GM18858 (cell line): ENCODE data around the gene SLAIN2.
A peak's percentile ranks its signal among the peaks of the same experiment; 100 is the strongest.
"Not testable (repeated sequence)": the region's sequence is repeated elsewhere in the genome, so short reads cannot be mapped to it uniquely, and the experiment has no call there.

Source experiments
- ATAC-seq: cut with Tn5 transposase; IDR thresholded peaks from one replicate; pipeline ENCODE4 v1.9.1; 2021; ENCODE audit not compliant: unreplicated experiment

The SLAIN2 gene

GRCh38 chr4:48340965-48341775, at the start of gene SLAIN2:
TSS of gene SLAIN2 (plus strand) at chr4:48341529. CDS start at chr4:48341740, 211 bp downstream.
- ATAC-seq: peak; percentile 74

GRCh38 chr4:48292218-48292790, 49.0 kb upstream of the SLAIN2 start:
- not testable (repeated sequence) for ATAC-seq

- ATAC-seq: no peak
Observed at GRCh38 chr4:48295116-48295515, 46.2 kb upstream of the SLAIN2 start.

GRCh38 chr4:48296365-48296764, 45.0 kb upstream of the SLAIN2 start:
- ATAC-seq: peak; percentile 85

- ATAC-seq: no peak
Observed at GRCh38 chr4:48297256-48297846, 44.0 kb upstream of the SLAIN2 start.

DNA sequence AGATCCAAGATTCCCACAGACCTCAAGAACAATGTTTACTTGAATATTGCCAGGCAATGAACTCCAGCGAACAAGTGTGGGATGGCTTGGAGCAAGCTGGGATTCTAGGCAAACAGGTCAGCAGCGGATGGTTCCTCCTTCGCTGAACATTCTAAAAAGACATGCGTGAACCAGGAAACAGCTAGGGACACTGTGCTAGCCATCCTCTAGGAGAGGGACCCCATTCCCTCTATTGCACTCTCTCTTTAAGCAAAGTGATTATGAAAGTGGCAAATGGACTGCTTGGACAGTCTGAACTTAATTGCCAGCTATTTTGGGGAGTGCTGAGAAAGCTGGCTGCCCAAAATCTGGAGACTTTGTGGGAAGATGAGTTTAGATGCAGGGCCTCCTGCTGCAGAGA, 41.8 kb upstream of the SLAIN2 start:
- no peak for ATAC-seq

- ATAC-seq: no peak
Observed at GRCh38 chr4:48300004-48300403, 41.3 kb upstream of the SLAIN2 start.

GRCh38 chr4:48305508-48305907, 35.8 kb upstream of the SLAIN2 start:
- ATAC-seq: no peak

- no peak for ATAC-seq
Observed at GRCh38 chr4:48307528-48307927, 33.8 kb upstream of the SLAIN2 start.

DNA sequence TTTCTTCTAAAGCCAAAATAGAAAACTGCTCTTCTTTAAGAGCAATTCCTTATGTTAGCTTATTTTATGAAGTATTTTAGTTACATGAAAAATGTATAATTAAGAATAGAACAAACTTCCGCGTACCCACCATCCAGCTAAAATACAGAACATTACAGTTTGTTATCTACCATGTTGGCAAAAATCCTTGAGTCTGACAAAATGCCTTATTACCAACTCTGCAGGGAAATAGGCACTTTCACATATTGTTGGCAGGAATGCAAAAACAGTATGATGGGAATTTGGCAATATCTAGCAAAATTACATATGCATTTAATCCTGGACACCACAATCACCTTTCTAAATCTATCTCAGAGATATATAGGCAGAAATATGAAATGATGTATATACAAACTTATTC, 32.4 kb upstream of the SLAIN2 start:
- no peak for ATAC-seq

GRCh38 chr4:48311896-48312295, 29.4 kb upstream of the SLAIN2 start:
- ATAC-seq: no peak

DNA sequence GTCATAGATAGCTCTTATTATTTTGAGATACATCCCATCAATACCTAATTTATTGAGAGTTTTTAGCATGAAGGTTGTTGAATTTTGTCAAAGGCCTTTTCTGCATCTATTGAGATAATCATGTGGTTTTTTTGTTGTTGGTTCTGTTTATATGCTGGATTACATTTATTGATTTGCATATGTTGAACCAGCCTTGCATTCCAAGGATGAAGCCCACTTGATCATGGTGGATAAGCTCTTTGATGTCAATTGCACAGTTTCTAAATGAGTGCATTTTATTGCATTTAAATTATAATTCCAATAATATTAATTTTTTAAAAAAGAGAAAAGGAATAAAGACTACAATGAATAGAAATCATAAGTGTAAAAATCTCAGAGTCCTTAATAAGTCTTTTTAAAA, 26.6 kb upstream of the SLAIN2 start:
- not testable (repeated sequence) for ATAC-seq

- ATAC-seq: peak; percentile 89
Observed at GRCh38 chr4:48315728-48316630, 25.4 kb upstream of the SLAIN2 start.

GRCh38 chr4:48321312-48321711, 20.0 kb upstream of the SLAIN2 start:
- no peak for ATAC-seq

DNA sequence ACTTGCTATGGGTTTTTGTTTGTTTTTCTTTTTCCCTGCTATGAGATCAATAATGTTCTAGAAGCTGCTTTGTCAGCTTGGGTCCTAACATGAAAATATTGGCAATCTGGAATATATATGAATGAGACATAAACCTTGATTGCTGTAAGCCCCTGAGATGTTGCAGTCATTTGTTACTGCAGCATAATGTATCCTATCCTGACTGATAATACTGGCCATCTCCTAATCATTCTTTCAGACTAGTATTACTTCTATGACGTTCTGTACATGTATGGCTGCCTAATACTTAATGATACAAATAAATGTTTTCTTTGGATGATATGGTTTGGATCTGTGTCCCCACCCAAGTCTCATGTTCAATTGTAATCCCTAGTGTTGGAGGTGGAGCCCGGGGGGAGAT, 19.3 kb upstream of the SLAIN2 start:
- ATAC-seq: no peak

DNA sequence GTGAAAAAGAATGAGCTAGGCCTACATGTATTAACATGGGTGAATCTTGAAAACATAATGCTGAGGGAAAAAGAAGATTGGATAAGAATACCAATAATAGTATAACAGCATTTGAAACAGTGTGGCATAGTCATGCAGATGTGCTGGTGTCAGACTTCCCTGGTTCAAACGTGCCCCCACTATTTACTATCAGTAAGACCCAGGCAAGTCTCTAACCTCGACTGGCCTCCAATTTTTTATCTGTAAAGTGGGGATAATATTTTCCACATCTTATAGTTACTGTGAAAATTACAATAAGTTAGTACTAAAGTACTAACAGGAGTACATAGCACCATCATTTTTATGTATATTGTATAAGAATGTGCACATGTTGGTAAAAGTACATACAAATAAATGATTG, 17.0 kb upstream of the SLAIN2 start:
- no peak for ATAC-seq

DNA sequence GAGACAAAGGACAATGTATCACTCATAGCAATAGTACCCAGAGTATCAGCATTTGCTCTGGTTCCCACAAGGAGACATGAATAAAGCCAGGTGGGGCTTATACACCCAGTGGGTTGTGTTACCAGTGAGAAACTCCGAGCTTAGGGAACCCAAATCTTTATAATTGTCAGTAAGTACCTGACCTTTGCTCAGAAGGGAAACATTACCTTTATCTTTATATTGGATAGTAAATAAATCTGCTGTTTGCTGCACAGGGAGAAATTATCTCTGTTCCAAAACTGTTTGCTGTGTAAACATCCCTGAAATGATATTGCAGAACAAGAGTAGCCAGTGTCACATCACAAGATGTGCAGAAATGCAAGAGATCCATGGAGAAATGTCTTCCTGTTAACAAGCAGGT, 12.1 kb upstream of the SLAIN2 start:
- ATAC-seq: no peak

GRCh38 chr4:48329976-48330375, 11.4 kb upstream of the SLAIN2 start:
- no peak for ATAC-seq

DNA sequence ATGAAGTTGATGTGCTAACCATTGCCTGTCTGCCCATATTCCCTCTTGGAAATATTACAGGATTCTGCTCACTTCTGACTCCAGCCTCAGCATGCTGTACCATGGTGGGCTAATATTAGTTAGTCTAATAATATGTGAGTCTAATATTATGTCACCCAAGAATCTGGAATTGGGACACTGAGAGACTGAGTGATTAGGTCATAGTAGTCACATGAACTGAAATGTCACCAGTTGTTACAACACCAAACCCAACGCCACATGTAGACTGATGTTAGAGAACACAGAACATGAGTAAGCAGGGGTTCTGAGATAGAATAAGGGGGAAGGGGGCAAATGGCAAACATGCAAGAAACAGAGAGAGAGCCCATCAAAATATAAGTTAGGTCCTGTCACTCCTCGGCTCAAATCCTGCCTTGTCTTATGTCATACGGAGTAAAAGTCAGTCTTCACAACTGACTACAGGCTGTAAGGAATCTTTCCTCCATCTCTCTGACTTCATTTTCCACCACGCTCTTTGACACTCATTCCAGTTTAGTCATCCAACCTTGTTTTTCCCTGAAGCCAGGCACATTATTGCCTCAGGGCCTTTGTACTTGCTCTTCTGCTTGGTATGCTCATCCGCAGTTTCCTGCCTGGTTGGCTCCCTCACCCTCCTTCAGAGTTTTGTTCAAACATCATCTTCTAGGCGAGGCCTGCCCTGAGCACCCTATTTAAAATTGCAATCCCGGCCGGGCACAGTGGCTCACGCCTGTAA, 9.6 kb upstream of the SLAIN2 start:
- ATAC-seq: no peak

DNA sequence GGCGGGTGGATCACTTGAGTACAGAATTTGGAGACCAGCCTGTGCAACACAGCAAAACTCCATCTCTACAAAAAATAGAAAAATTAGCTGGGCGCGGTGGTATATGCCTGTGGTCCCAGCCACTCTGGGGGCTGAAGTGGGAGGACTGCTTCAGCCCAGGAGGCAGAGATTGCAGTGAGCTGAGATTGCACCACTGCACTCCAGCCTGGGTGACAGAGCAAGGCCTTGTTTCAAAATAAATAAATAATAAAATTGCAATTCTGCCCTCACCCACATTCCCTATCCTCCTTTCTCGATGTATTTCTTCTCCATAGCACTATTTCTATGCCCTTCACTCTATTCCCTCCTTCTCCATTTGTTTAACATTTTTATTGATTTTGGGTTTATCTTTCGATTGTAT, 8.7 kb upstream of the SLAIN2 start:
- no peak for ATAC-seq

DNA sequence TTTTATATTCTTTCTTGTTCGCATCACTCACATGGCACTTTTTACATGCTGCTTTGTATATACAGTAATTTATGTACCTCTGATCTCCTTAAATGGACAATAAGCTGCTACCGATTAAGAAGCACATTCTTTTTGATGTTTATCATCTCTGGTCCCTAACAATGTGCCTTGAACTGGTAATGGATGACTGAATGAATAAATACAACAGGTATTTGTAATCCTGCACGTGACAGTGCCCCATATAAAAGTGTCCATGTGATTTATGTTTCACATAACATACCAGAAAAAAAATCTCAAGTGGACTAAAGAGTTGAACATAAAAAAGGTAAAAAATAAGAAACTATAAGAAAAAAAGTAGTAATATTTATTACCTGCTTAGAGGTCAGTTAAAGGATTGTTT, 7.7 kb upstream of the SLAIN2 start:
- ATAC-seq: no peak
